Omental fat pad (tissue), 4 donors: ENCODE data around the gene BICRAL. TPM values are rescaled to one million over a fixed set of nuclear protein-coding genes. Genes with fewer than 3 reads are reported as not detected.
"Not testable (repeated sequence)": the region's sequence is repeated elsewhere in the genome, so short reads cannot be mapped to it uniquely, and the experiment has no call there.

Experiments
- ATAC-seq: fragments of 150-250 bp; one replicate; pipeline ENCODE4 v1.9.1; 2016; ENCODE audit warnings: mild to moderate bottlenecking, moderate library complexity; ENCODE audit not compliant: low FRiP score
- DNase-seq: peaks from one replicate; pipeline ENCODE4 v3.0.0-alpha.2; 2019; ENCODE audit warnings: low spot score
- total RNA-seq, 4 donors: library from RNA; depleted of rRNA; stranded (reverse); fragments of >200 nt; gene quantifications; one replicate each; pipeline ENCODE4 v1.1.0, GENCODE V29; 2016
- TF ChIP-seq, protein P1 (sequence below), 3 donors: fragments of 450-650 bp; IDR thresholded peaks; one replicate each; pipeline ENCODE4 v1.5.1; 2016 to 2017; ENCODE audit warnings: antibody characterized with exemption in 3 of 3, mild to moderate bottlenecking in 3 of 3, moderate library complexity in 2 of 3

BICRAL gene
- total RNA-seq, 4 donors from 2014 or later = 7.6 to 18.8 (median 12.9) TPM

DNA sequence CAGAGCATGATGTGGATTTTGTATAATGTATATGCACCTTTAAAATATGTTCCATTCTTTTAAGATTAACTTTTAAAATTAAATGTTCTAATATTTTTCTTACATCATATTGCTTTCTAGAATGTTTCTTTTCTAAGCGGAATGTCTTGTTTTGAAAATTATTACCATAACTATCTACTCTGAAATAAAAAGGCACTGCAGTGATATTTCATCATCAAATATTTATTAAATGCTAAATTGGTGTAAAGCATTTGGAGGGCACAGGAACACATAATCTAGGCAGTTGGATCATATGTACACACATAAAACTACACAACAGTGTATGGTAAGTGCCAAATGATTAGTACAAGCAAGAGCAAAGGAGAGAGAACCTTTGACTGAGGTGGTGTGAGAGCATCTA lies 13.8 kb downstream of the BICRAL start:
- TF ChIP-seq, protein P1, sequence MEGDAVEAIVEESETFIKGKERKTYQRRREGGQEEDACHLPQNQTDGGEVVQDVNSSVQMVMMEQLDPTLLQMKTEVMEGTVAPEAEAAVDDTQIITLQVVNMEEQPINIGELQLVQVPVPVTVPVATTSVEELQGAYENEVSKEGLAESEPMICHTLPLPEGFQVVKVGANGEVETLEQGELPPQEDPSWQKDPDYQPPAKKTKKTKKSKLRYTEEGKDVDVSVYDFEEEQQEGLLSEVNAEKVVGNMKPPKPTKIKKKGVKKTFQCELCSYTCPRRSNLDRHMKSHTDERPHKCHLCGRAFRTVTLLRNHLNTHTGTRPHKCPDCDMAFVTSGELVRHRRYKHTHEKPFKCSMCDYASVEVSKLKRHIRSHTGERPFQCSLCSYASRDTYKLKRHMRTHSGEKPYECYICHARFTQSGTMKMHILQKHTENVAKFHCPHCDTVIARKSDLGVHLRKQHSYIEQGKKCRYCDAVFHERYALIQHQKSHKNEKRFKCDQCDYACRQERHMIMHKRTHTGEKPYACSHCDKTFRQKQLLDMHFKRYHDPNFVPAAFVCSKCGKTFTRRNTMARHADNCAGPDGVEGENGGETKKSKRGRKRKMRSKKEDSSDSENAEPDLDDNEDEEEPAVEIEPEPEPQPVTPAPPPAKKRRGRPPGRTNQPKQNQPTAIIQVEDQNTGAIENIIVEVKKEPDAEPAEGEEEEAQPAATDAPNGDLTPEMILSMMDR (IDR thresholded peaks at IDR 0.05) = no peak
- DNase-seq (no peak), ATAC-seq (no peak)

DNA sequence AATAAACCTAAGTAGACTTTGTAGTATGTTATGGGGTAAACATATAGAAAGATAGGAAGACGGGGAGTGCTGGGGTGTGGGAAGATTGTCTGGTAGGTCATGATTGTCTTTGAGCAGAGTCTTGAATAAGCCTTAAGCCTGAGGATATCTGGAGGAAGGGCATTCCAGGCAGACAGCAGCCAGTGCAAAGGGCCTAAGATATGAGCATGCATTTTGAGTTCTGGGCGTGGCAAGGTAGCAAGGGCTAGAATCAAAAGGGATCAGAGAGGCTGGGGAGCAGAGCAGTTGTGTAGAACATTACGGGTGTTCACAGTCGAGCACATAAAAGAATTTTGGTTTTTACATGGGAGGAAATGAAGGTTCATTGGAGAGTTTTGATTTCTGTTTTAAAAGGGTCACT lies 14.3 kb downstream of the BICRAL start:
- ATAC-seq (no peak), DNase-seq (no peak)
- TF ChIP-seq, protein P1 (IDR thresholded peaks at IDR 0.05) = no peak

DNA sequence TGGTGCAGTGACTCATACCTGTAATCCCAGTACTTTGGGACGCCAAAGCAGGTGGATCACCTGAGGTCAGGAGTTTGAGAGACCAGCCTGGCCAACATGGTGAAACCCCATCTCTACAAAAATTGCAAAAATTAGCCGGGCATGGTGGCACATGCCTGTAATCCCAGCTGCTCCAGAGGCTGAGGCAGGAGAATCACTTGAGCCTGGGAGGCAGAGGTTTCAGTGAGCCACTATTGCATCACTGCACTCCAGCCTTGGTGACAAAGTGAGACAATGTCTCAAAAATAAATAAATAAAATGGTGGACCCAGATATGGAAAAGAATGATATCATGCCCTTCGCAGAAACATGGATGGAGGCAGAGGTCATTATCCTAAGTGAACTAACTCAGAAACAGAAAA lies 15.8 kb downstream of the BICRAL start:
- ATAC-seq, DNase-seq: not testable (repeated sequence)

DNA sequence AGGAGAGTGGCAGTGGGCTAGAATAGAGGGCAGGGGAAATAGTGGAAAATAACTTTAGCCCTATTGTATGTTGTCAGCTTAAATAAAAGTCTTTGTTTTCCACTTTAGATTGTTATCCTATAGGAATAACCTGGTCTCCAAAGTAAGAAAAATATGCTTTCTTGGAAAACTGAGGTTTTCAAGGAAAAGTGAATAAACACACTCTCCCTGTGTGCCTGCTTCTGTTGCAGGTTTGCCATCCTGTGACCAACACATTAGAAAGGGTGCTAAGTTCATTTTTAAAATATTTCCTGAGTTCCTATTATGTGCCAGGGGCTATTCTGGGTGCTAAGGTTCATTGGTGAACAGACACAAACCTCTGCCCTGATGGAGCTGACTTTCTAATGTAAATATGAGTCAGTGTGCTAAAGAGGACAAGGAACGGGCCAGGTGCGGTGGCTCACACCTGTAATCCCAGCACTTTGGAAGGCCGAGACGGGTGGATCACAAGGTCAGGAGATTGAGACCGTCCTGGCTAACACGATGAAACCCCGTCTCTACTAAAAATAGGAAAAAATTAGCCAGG lies 23.5 kb downstream of the BICRAL start:
- DNase-seq = no peak
- TF ChIP-seq, protein P1 (IDR thresholded peaks at IDR 0.05) = no peak
- ATAC-seq = no peak

DNA sequence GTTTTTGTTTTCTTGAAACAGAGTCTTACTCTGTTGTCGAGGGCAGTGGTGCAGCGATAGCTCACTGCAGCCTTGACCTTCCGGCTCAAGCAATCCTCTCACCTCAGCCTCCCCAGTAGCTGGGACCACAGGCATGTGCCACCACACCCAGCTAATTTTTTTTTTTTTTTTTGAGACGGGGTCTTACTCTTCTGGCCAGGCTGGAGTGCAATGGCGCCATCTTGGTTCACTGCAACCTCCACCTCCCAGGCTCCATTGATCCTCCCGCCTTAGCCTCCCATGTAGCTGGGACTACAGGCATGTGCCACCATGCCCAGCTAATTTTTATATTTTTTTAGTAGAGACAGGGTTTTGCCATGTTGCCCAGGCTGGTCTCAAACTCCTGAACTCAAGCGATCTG lies 24.5 kb downstream of the BICRAL start:
- not testable (repeated sequence) for DNase-seq, ATAC-seq

DNA sequence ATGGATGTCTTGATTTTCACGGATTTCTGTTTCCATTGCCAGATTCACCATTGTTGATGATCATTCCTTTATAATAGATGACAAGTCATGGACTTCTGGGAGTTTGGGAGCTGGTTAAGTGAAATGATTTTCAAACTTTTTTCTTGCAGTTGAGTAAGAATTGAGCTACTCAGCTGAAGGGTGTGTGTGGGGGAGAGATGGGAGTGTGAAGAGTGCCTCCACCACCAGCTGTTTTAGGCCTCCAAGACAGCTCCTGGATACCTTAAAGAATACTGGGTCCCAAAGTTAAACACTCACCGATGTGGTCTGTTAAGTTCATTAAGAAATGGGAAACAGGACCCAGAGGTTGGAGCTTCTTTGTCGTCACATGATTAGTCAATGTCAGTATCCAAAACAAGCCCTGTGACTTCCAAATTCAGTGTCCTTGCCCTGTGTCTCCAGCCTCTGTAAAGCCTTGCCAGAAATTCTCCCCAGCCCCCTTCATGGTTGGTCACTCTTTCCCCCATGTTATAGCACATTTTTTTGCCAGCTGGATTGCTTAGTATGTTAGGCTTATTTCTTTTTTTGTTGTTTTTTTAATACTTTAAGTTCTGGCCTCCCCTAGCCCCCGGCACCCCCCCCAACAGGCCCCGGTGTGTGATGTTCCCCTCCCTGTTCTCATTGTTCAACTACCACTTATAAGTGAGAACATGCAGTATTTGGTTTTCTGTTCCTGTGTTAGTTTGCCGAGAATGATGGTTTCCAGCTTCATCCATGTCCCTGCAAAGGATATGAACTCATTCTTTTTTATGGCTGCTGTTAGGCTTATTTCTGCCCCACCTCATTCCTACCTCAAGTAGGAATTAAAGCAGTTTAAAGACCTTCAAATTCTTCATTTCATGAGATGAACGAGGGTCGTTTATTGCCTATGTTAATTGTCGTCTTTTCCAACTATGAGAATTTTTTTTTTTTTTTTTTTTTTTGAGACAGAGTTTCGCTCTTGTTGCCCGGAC lies 26.9 kb downstream of the BICRAL start:
- DNase-seq (no peak), ATAC-seq (peak; percentile 41)
- TF ChIP-seq, protein P1 (IDR thresholded peaks at IDR 0.05) = no peak

DNA sequence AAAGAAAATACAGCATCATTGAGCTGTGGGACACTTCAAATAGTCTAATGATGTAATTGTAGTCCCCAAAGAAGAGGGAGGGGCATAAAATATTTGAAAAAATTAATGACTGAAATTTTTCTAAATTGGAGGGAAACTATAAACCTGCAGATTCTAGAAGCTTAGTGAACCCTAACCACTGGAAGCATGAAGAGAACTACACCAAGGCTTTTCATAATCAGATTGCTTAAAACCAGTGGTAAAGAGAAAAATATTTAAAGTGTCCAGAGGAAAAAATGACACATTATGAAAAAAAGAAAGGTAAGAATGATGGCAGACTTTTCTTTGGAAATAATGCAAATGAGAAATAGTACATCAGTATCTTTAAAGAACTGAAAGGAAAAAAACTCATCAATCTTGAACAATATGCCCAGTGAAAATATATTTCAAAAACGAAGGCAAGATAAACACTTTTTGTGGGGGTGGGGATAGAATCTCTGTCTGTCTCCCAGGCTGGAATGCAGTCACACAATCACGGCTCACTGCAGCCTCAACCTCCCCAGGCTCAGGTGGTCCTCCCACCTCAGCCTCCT lies 31.3 kb downstream of the BICRAL start:
- TF ChIP-seq, protein P1 (IDR thresholded peaks at IDR 0.05) = no peak
- DNase-seq = no peak
- ATAC-seq = no peak
